Activated T-helper 2 cell treated with anti-CD3 and anti-CD28 coated beads, Interferon-gamma antibody, Interleukin-2, Interleukin-4, amounts not matched to agents 10 μg/mL and 5 μg/mL and 100 μg/mL, durations not matched to agents 14 hours and 24 hours and 36 hours (primary cell): ENCODE data around the gene VASH1. TPM values are rescaled to one million over a fixed set of nuclear protein-coding genes. Genes with fewer than 3 reads are reported as not detected.
"Not testable (repeated sequence)": the region's sequence is repeated elsewhere in the genome, so short reads cannot be mapped to it uniquely, and the experiment has no call there.

Experiments
- DNase-seq: peaks from one replicate; pipeline ENCODE4 v3.0.0; 2021; ENCODE audit warnings: low spot score
- H3K27ac Mint-ChIP-seq: one replicate; pipeline ENCODE4 v1.8.0; 2021; ENCODE audit warnings: mixed read lengths
- H3K27me3 Mint-ChIP-seq: one replicate; pipeline ENCODE4 v1.8.0; 2021; ENCODE audit warnings: low read depth, mixed read lengths
- H3K36me3 Mint-ChIP-seq: one replicate; pipeline ENCODE4 v1.8.0; 2021; ENCODE audit warnings: low read depth, mixed read lengths
- H3K4me1 Mint-ChIP-seq: one replicate; pipeline ENCODE4 v1.8.0; 2021; ENCODE audit warnings: low read depth, mixed read lengths
- H3K4me3 Mint-ChIP-seq: one replicate; pipeline ENCODE4 v1.8.0; 2021; ENCODE audit warnings: low read depth, mild to moderate bottlenecking, moderate library complexity, mixed read lengths
- H3K9me3 Mint-ChIP-seq: one replicate; pipeline ENCODE4 v1.8.0; 2021; ENCODE audit warnings: mixed read lengths
- intact Hi-C: fragments of 100-400 bp; cut with micrococcal nuclease; formaldehyde crosslinking; loops from one replicate; pipeline ENCODE4 v1.15.1; 2023
- total RNA-seq: library from RNA; stranded (reverse); gene quantifications from 2 replicates; pipeline ENCODE4 v1.2.3, GENCODE V29; 2022

The VASH1 gene
- total RNA-seq, 1 donor from 2014 or later: 12.9 TPM

DNA sequence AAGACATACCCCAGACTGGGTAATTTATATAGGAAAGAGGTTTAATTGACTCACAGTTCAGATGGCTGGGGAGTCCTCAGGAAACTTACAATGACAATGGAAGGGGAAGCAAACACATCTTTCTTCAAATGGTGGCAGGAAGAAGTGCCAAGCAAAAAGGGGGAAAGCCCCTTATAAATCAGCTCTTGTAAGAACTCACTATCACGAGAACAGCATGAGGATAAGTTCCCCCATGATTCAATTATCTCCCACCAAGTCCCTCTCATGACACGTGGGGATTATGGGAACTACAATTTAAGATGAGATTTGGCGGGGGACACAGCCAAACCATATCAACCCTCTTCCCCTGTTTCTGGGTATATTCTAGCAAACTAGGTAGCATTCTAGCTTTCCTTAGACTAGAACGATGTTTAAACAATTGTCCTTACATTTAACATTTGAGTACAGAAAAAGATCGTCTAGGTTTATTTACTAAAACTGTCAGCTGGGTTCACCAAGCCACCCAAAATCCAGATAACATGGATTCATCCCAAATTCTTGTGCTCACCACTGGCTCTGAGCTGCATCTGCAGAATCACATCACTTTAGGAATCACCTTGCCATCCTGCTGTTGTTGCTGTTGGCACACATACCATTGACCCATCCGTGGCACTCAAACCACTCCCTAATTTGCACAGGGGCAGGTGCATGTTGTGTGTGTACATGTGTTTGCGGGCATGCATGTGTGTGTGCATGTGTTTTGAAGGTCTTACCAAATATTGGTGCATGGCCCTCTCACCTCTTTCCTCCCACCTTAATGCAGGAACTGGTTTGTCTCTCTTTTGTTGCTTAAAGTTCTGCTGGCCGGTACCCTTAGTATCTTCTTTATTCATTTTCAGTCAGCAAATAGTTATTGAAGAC, 36.4 kb upstream of the VASH1 start:
- H3K4me3 Mint-ChIP-seq: no peak overlapping the region

DNA sequence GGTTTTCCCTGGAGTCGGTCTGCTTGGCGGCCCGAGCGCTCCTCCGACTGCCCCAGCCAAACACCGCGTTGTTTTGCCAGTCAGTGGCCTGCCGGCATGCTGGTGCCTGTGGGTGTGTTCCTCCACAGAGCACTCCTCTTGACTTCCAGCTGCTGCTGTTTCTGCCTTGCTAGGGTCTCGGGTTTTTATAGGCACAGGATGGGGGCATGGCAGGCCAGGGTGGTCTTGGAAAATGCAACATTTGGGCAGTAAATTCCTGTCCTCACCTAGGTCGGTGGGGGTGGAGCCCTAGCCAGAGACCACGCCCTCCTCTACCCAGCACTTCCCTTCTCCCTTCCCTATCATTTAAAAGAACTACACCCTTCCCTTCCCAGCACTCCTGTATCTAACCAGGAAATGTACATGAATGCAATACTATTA, 34.7 kb upstream of the VASH1 start:
- Mint-ChIP-seq H3K36me3 (no peaks in the 10 kb centered on the region), H3K4me1 (no peaks in the 10 kb centered on the region), H3K9me3 (no peaks in the 10 kb centered on the region), H3K4me3 (no peak overlapping the region), H3K27ac (no peak overlapping the region), H3K27me3 (peaks cover 27% of the 10 kb centered on the region)
- intact Hi-C loops: no loop called here
- DNase-seq: no peak

More for the DNA sequence above, 36.4 kb upstream of the VASH1 start:
- Mint-ChIP-seq H3K36me3 (no peaks in the 10 kb centered on the region), H3K27me3 (peaks cover 23% of the 10 kb centered on the region), H3K4me1 (no peaks in the 10 kb centered on the region), H3K27ac (no peak overlapping the region), H3K9me3 (no peaks in the 10 kb centered on the region)
- no peak for DNase-seq
- intact Hi-C loops: no loop called here

DNA sequence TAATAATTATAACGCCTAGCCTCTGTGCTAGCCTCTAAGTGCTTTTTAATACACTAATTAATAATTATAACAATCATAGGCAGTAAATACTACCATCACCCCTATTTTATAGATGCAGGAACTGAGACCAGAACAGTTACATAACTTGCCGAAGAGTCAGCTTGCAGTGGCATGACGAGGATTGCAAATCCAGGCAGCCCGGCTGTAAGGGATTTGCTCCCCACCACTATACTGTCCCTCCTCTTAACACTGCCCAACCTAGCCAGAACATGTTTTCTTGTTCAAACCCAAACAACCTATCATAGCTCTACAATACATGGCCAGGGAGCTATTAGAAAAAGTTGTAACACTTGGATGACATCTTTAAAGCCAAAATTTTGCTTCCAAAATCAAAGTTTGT, 33.9 kb upstream of the VASH1 start:
- Mint-ChIP-seq H3K27ac (no peak overlapping the region), H3K36me3 (no peaks in the 10 kb centered on the region), H3K4me3 (no peak overlapping the region), H3K4me1 (no peaks in the 10 kb centered on the region), H3K9me3 (no peaks in the 10 kb centered on the region), H3K27me3 (peaks cover 27% of the 10 kb centered on the region)
- no peak for DNase-seq
- intact Hi-C loops: no loop called here

DNA sequence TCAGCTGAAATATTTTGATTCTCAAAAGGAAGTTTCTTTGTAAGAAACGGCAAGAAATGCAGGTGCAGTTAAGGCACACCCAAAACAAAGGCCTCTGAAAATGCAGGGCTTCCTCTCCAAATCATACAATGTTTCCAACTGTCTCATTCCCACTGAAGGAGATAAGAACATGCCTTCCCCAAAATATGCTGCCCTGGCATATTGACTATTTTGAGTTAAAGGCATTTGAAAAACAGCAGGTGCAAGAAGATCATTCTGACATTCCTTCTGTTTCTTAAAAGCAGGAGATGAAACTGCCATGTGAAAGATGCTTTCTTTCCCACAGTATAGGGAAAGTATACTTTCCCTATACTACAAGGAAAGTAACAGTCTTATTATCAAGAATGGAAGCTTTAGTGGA, 33.4 kb upstream of the VASH1 start:
- Mint-ChIP-seq H3K36me3 (no peaks in the 10 kb centered on the region), H3K4me1 (no peaks in the 10 kb centered on the region), H3K9me3 (no peaks in the 10 kb centered on the region), H3K27me3 (peaks cover 27% of the 10 kb centered on the region), H3K27ac (no peak overlapping the region), H3K4me3 (no peak overlapping the region)
- intact Hi-C loops: no loop called here
- DNase-seq: no peak

DNA sequence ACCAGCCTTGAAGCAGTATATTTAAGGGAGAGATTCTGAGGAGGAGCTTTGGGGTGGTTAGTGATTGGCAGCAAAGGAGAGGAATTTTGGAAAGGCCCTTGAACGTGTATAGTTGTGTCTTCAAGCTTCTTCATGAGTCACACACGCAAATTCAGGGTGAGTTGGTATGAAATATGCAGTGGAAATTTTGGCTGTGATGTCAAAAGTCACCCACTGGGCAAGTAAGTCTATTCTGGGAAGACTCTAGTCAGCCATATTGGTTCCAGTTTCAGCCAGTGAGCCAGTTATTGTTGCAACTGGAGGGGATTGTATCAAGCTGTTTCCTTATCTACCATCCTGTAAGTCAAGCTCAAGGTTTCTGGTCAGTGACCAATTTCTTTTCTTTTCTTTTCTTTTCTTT, 32.0 kb upstream of the VASH1 start:
- DNase-seq: no peak
- no peak overlapping the region for H3K27ac Mint-ChIP-seq
- no peak overlapping the region for H3K4me3 Mint-ChIP-seq
- peaks cover 22% of the 10 kb centered on the region for H3K27me3 Mint-ChIP-seq
- H3K4me1 Mint-ChIP-seq: no peaks in the 10 kb centered on the region
- H3K36me3 Mint-ChIP-seq: no peaks in the 10 kb centered on the region
- intact Hi-C loops: no loop called here
- no peaks in the 10 kb centered on the region for H3K9me3 Mint-ChIP-seq

DNA sequence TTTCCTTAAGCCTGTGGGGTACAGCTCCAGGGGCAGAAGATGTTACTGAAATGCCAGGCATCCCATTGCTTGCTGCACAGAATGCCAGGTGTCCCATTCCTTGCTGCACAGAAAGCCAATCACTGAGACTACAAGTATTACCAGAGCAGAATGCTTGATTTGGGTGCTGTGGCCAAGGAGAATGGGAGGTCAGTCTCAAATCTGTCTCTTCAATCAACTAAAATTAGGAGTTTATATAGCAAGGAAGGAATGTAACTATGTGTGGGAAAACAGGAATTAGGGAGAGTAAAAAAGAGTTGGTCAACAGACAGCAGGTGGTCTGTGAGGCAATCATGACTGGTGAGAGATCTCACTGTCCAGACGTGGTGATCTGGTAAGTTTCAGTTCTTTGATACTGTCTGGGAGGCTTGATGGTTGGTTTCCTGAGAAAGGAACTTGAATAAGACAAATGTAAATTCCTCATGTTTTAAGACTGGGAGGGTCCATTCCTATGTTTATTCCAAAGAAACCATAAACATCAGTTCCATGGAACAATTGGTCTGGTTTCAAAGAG, 31.2 kb upstream of the VASH1 start:
- H3K4me1 Mint-ChIP-seq: no peaks in the 10 kb centered on the region
- no peaks in the 10 kb centered on the region for H3K36me3 Mint-ChIP-seq
- no peak for DNase-seq
- no peak overlapping the region for H3K4me3 Mint-ChIP-seq
- H3K9me3 Mint-ChIP-seq: no peaks in the 10 kb centered on the region
- peaks cover 18% of the 10 kb centered on the region for H3K27me3 Mint-ChIP-seq
- intact Hi-C loops: no loop called here
- H3K27ac Mint-ChIP-seq: no peak overlapping the region

DNA sequence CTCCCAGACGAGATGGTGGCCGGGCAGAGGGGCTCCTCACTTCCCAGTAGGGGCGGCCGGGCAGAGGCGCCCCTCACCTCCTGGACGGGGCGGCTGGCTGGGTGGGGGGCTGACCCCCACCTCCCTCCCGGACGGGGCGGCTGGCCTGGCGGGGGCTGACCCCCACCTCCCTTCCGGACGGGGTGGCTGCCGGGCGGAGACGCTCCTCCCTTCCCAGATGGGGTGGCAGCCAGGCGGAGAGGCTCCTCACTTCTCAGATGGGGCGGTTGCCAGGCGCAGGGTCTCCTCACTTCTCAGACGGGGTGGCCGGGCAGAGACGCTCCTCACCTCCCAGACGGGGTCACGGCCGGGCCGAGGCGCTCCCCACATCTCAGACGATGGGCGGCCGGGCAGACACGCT, 26.8 kb upstream of the VASH1 start:
- H3K36me3 Mint-ChIP-seq, intact Hi-C loops, H3K27ac Mint-ChIP-seq, H3K9me3 Mint-ChIP-seq, DNase-seq, H3K4me3 Mint-ChIP-seq, H3K4me1 Mint-ChIP-seq: not testable (repeated sequence)
- peaks cover 22% of the 10 kb centered on the region for H3K27me3 Mint-ChIP-seq

DNA sequence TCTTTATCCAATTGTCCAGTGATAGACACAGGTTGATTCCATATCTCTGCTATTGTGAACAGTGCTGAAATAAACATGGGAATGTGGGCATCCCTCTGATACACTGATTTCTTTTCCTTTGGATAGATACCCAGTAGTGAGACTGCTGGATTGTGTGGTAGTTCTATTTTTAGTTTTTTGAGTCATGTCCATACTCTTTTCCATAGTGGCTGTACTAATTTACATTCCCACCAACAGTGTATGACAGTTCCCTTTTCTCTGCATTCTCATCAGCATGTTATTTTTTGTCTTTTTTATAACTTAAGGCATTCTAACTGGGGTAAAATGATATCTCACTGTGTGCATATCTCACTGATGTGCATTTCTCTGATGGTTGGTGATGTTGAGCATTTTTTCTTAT, 24.8 kb upstream of the VASH1 start:
- Mint-ChIP-seq H3K9me3 (peaks cover 17% of the 10 kb centered on the region), H3K4me1 (no peaks in the 10 kb centered on the region), H3K36me3 (no peaks in the 10 kb centered on the region), H3K27ac (no peak overlapping the region), H3K4me3 (no peak overlapping the region), H3K27me3 (peaks cover 21% of the 10 kb centered on the region)
- intact Hi-C loops: no loop called here
- no peak for DNase-seq

DNA sequence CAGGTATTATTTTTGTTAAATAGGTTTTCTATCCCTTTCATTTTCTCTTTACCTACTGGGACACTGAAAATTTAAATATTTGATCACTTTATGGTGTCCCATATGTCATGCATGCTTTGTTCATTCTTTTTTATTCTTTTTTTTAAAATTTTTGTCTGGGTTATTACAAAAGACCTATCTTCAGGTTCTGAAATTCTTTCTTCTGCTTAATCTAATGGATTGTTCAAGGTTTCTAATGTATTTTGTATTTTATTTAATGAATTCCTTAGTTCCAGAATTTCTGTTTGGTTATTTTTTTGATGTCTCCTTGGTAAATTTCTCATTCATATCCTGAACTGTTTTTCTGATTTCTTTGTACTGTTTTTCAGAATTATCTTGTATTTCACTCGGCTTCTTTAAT, 20.2 kb upstream of the VASH1 start:
- DNase-seq: no peak
- H3K27me3 Mint-ChIP-seq: peaks cover 23% of the 10 kb centered on the region
- no peaks in the 10 kb centered on the region for H3K36me3 Mint-ChIP-seq
- H3K9me3 Mint-ChIP-seq: peaks cover 22% of the 10 kb centered on the region
- H3K27ac Mint-ChIP-seq: no peak overlapping the region
- no peaks in the 10 kb centered on the region for H3K4me1 Mint-ChIP-seq
- no peak overlapping the region for H3K4me3 Mint-ChIP-seq
- intact Hi-C loops: no loop called here

DNA sequence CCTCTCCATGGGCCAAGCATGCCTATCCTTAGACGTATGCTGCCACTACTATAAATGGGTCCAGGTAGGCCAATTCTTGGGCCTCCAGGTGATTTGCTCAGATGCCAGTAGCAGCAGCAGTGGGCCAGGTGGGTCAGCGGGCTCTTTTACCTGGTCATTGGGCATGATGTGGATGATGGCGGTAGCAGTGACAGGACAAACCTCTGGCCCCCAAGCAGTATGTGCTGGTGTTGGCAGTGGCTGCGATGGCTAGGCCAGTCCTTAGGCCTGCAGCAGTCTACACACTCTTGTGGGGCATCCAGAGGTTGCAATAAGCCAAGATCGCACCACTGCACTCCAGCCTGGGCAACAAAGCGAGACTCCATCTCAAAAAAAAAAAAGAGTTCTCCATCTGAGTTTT, 19.1 kb upstream of the VASH1 start:
- Mint-ChIP-seq H3K4me1 (no peaks in the 10 kb centered on the region), H3K9me3 (peaks cover 22% of the 10 kb centered on the region), H3K27ac (no peak overlapping the region), H3K27me3 (peaks cover 26% of the 10 kb centered on the region), H3K4me3 (no peak overlapping the region), H3K36me3 (no peaks in the 10 kb centered on the region)
- intact Hi-C loops: no loop called here
- DNase-seq: no peak

DNA sequence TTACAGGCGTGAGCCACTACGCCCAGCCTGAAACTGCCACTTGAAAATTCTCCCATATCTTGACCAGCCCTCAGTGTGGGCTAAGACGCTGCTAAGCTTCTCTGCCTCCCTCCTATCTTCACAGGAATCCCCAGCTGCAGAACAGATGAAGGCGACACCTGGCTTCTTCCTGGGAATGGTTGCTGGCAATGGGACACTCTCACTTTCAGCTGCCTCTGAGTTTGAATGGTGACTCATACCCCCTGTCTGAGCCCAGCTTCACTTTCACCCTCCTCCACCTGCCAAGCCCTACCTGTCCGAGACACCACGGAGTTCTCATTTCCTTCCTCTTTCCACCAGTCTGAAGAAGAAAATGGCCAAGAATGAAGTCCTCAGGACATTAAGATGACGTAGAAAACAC, 18.3 kb upstream of the VASH1 start:
- Mint-ChIP-seq H3K27ac (no peak overlapping the region), H3K4me3 (no peak overlapping the region), H3K27me3 (peaks cover 22% of the 10 kb centered on the region), H3K36me3 (no peaks in the 10 kb centered on the region), H3K4me1 (no peaks in the 10 kb centered on the region), H3K9me3 (peaks cover 22% of the 10 kb centered on the region)
- DNase-seq: no peak
- intact Hi-C loops: no loop called here

DNA sequence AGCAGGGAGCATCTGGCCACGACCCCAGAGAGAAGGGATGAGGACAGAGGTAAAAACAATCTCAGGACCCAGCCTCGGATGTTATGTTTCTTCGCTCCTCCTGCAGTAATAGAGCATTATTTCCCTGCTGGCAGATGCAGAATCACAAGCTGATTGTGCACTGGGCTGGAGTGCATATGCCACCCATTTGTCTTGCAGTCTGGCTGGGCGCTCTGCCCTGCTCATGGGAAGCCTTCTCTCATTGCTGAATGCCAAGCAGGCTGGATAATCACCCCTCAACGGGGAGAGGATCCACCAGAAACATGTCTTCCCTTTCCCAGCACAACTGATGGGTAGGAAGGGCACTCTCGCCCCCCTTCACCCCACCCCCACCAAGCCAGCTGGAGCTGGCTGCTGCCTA, 8.5 kb upstream of the VASH1 start:
- Mint-ChIP-seq H3K4me3 (no peak overlapping the region), H3K36me3 (no peaks in the 10 kb centered on the region), H3K27ac (no peak overlapping the region), H3K4me1 (no peaks in the 10 kb centered on the region), H3K27me3 (no peaks in the 10 kb centered on the region), H3K9me3 (no peaks in the 10 kb centered on the region)
- intact Hi-C loops: no loop called here
- DNase-seq: no peak

DNA sequence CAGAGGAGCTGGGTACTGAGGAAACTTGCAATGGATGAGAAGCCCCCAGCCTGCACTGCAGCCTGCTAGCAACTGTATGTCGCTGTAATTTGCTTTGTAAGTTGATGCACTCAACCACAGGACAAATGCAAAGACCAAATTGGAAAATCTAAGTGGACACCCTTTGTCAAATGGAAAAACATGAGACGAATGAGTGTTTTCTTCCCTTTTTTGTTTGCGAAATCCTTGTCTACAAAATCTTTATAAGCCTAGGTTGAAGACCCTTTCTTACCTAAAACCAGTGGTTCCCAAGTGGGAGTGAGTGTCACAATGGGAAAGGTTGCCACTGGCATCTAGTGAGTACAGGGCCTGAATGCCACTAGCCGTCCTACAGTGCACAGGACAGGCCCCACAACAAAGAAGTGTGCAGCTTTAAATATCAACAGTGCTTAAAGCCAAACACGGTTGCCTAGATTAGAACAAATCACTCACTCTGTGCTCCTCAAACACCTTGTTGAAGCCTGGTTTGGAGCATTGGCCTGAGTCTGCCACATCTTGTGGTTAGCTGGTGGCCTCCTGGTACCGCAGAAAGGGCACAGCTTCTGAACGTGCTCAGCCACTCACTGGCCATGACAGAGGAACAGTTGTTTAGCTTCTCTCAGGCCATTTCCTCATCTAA, 7.6 kb upstream of the VASH1 start:
- Mint-ChIP-seq H3K27me3 (peaks cover 6% of the 10 kb centered on the region), H3K36me3 (no peaks in the 10 kb centered on the region), H3K9me3 (no peaks in the 10 kb centered on the region), H3K27ac (no peak overlapping the region), H3K4me1 (no peaks in the 10 kb centered on the region), H3K4me3 (no peak overlapping the region)
- intact Hi-C loops: no loop called here
- no peak for DNase-seq
